ENCODE results near the gene RERE.

The RERE gene

DNA sequence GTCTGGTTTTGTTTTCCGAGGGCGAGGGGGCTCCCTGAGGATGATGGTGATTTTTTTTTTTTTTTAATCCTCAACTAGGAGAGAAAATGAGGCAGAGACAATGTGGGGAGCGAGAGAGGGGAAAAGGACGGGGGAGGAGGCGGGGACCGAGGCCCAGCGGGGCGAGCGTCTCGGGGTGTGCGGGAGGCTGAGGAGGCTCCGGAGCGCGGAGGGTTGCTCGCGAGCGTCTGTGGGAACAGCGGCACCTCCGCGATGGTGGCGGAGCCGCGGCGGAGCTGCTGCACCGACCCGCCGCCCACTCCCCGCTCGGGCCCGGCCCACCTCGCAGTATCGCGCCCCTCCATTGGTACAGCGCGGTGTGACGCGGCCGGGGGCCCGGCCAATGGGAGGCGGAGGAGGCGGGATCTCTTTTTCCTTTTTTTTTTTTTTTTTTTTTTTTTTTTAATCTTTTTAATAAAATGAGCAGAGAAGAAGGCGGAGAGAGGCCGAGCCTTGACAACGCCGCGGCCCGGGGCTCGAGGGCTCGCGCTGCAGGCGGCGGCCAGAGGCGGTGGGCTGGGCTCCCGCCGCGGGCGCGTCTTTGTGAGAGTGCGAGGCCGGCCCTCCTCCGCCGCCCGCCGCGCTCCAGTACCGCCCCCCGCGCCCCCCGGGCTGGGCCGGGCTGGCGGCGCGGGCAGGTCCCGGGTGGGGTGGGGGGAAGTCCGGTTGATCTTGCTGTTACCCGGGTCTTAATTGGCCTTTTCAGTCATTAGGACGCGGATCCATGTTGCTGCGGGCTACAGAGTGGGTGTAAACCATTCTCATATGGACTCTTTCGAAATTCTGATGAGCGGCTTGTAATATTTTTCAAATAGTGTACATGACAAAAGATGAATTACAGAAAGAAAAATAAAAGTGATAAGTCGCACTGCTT, at the start of gene RERE:
Gene RERE (minus strand): TSS at position 229 of the 913 bp plus-strand sequence.
- peak; percentile 93 to 94 for DNase-seq

DNA sequence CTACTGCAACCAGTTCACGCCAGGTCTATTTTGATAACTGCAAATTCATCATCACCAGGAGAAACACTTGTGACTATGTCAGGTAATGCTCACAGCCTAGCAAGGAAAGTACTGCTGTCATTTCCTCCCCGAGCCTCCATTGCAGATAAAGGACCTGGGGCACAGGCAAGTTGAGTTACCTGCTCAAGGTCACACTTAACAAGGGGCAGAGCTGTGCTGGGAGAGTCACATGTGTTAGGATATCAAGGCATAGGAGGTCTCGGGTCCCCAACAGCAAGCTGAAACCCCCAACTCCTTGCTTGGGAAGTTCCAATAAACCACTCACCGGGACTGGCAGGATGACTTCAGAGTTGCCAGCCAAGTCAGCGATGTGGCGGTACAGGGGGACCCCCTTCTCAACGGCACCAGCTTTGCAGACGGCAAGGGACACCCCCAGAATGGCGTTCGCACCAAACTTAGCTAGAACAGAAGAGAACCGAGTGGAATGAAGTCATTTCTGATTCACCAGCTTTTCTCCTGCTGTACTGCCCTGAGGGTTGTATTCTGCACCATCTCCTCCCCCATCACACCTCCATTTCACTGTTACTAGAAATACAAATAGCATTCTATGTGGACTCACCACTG, 49.5 kb upstream of the RERE start:
- DNase-seq: no peak

GRCh38 chr1:8866173-8866791, 48.8 kb upstream of the RERE start:
- DNase-seq: no peak

- DNase-seq: no peak
Observed at GRCh38 chr1:8864713-8865344, 47.4 kb upstream of the RERE start.

DNA sequence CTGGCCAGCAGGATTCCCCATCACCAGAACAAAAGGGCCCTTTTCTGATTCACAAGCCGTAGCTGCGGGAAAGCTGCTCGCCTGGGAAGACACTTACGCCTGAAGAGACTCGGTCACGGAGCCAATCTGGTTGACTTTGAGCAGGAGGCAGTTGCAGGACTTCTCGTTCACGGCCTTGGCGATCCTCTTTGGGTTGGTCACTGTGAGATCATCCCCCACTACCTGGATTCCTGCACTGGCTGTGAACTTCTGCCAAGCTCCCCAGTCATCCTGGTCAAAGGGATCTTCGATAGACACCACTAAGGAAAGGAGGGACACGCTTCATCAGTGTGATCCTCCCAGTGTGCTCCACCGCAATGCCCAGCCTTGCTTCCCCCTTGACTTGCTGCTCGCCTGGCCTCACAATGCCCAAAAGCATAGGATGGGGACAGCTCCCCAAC, 46.4 kb upstream of the RERE start:
- no peak for DNase-seq

DNA sequence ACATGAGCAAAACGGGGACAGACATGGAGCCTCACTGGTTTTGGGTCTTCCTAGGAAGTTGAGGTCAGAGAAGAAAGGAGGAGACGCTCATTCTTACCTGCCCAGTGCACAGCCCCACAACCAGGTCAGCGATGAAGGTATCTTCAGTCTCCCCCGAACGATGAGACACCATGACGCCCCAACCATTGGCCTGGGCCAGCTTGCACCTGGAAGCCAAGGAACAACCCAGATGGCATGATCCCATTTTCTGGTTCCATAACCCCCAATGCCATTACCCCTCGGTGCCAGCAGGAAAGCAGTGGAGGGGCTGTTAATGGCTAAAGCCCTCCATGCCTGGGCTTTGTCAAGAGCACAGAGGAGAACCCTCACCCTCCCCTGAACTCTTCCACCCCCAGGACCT, 45.7 kb upstream of the RERE start:
- DNase-seq: no peak

- peak; percentile 50 for DNase-seq
Observed at GRCh38 chr1:8862528-8862927, 45.1 kb upstream of the RERE start.

DNA sequence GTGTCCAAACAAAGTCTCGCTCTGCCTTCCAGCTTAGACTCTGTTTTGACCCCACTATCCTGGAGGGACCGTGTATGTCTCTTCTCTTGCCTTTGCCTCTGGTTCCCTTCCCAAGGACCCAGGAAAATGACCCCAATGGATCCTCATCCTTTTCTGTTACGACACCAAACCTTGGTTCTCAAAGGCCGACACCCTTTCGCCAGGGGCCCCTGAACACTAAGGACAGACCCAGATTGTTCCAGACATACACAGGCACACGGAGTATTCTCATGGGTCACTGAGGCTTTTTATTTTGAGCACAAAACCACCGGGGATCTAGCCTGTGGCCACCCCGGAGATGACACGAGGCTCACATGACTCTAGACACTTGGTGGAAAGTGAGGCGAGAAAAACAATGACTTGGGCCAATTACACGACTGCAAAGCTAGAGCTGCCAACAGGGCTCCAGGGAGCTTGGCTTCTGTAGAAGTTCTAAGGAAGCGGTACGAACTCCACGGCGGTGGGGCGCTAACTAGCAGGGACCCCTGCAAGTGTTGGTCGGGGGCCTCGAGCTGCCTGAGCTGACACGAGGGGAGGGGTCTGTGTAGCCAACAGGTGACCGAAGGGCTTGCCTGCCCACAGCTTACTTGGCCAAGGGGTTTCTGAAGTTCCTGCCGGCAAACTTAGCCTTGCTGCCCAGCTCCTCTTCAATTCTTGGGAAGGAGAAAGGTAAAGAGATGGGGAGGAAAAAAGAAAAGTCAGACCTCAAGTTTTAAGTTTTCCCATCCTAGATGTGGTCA, 43.5 kb upstream of the RERE start:
- DNase-seq: no peak

DNA sequence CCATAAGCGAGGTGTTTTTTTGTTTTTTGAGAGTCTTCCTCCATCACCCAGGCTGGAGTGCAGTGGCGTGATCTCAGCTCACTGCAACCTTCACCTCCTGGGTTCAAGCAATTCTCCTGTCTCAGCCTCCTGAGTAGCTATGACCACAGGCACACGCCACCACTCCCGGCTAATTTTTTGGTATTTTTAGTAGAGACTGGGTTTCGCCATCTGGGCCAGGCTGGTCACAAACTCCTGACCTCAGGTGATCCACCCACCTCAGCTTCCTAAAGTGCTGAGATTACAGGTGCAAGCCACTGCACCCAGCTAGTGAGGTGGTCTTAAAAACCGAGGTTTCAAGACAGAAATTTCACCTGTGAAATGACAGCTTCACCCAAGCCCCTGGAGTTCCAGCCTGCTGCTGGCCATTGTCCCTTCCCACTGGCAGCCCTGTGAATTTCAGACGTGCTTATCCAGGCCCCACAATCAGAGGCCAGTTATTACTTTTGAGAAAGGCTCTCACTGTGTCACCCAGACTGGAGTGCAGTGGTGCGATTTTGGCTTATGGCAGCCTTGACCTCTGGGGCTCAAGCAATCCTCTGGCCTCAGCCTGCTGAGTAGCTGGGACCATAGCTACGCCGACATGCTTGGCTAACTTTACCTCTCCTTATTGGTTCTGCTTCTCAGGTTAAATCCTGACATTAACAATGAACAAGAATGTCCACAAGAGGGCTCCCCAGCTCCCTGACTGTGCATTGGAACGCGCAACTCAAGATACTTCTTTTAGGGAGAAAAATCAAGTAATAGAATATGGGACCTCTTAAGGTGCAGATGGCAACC, 41.7 kb upstream of the RERE start:
- peak; percentile 43 to 48 for DNase-seq

DNA sequence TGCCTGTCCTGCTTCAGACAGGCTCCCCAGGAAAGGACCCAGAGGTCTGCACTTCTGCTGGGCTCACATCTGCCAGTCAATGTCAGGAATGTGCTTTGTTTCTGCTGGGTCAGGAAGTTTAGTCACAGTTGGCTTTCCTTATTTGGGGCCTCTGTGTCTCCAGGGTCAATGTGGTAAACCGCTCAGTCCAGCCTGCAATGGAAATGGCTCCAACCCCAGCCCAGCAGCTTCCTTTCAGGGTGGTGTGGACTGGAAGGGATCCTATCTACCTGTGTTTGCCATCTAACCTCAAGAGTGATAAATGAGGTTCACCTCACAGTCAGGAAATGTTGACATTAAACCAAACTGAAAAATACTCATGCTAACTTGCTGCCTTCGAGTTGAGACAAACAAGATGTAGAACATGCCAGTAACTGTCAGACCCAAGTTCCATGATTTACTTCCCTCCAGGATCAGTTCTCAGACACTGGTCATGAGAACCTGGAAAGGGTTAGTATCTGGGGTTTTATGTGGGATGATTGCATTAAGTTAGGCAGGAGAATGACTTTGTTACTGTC, 40.8 kb upstream of the RERE start:
- DNase-seq: no peak

GRCh38 chr1:8856689-8857412, 39.4 kb upstream of the RERE start:
- no peak for DNase-seq

DNA sequence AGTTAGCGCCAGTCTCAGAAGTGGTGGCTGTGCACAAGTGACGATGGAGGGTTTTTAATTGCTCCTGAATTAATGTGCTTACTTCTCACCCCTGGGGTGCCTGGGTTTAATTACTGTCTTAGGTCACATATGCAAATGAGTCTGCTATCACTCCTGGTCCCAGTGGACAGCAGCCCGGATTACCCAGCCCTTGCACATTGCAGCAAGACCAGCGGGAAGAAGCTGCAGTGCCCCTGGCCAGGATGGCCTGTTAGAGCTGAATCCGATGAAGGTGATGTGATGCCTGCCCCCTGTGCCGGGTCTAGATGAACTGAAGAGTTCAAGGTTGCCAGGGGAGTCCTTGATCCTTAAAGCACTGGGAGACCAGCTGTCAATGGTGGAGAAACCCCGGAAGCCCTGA, 36.8 kb upstream of the RERE start:
- no peak for DNase-seq

DNA sequence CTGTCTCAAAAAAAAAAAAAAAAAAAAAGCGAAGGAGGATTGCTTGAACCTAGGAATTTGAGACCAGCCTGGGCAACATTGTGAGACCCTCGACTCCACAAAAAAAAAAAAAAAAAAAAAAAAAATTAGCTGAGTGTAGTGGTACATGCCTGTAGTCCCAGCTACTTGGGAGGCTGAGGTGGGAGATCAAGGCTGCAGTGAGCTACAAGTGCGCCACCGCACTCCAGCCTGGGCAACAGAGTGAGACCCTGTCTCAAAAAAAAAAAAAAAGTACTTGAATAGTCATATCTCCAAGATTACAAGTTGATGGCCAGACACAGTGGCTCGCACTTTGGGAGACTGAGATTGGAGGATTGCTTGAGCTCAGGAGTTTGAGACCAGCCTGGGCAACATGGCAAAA, 33.6 kb upstream of the RERE start:
- DNase-seq: no peak

DNA sequence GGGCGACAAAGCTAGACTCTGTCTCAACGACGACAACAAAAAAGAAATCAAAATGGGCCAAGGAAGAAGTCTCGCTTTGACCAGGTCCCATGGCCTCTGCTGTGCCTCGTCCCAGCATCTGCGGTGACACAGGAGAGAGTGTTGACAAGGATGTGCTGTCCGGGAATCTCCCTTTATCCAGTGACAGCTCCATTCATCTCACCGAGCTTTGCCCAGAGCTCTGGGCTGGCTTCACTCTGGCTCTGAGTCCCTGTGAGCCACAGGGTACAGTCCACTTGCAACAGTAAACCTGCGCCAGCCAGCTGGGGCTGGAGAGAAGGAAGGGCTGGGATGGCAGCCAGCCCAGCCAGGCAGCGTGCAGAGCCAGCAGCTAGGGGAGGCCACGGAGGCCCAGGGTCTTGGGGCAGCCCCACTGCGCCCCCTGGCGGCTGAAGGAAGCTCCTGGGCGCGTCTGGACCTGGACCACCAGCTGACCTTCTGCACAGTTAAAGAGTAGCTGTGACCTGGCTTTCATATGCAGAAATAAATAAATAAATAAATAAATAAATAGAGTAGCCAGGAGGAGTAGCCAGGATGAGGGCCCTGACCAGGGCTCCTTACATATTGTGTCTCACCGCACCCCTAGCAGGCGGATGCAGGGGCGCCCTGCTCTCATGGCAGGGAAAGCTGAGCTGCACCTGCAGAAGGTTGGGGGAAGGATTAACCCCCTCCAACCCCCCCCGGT, 31.4 kb upstream of the RERE start:
- peak; percentile 66 for DNase-seq

DNA sequence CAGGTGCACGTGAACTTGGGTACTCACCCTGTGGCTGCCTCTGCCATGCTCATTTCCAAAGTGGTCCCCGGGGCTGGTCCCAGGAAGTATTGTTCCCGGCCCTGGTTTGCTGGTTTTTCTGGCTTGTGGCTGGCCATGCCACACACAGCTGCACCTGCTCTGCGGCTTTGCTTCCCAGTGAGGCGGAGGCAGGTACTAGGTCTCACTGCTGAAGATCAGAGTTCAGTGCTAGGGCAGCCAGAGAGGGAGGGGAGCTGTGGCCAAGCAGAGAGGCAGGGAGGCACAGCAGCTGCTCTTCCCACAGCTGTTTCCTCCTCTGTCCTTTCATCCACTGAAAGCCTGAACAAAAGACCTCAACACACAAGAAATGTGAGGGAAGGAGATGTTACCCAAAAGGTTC, 30.6 kb upstream of the RERE start:
- no peak for DNase-seq

DNA sequence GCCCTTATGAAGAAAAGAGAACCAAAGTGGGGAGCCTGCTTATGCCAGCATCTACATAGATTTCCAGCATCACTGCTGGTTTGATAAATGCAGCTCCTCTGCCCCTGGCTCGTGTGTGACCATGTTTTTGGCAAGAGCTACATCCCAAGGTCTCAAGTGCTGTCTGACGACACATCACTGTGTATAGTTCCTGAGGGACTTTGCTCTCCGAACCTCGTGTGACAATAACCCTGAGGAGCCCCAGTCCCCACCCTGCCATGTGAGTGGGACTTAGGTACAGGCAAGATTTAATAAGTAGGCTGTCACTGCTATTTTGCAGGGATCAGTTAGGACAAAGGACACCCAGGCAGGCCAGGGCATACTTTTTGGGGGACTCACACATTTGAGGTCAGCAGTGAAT, 28.8 kb upstream of the RERE start:
- no peak for DNase-seq

DNA sequence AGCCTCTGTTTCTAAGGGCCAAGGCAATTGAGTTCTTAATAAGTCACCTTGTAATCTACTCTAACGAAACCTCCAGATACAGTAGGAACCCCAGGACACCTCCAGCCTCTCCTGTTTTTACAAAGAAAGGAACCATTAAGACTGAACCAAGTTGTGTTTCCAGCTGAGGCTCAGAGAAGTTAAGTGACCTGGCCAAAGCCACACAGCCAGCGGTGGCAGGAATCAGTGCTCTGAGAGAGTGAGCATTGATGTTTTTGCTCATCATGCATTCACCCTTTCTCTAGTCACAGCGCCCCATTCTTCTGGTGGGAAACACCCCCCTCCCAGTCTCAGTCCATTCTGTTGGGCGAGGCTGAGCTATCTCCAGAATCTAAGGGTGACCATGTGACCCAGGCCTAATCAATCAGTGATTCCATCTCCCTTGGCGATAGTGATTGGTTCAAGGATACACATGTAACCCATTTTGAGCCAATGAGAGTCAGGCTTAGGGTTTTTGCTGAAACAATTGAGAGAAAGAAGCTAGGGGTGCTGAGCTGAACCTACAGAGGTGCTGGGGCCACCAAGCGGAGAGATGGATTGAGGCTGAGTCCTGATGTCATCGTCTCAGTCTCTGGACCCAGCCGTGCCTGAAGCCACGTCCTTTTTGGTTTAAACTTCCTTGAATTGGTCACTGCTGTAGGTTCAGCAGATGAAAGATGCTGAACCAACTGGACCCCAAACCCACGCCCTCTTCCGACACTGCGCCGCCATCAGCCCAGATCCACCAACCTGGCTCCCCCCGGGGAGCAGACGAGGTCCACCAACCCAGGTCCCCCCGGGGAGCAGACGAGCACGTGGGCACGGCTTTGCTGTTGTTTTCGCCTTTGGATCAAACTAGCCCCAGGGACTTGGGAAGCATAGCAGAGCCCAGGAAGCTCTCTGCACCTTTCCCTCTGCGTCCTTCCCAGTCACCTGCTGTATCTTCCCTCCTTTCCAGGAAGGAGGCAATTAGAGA, 28.0 kb upstream of the RERE start:
- DNase-seq: no peak

GRCh38 chr1:8844501-8845006, 27.1 kb upstream of the RERE start:
- no peak for DNase-seq

Data from activated CD4-positive, alpha-beta T cell treated with anti-CD3 and anti-CD28 coated beads, Interleukin-2, amount 50 U/mL, for 4 hours (primary cell).